ENCODE results near the gene TRAPPC3. TPM values are rescaled to one million over a fixed set of nuclear protein-coding genes. Genes with fewer than 3 reads are reported as not detected.
"Not testable (repeated sequence)": the region's sequence is repeated elsewhere in the genome, so short reads cannot be mapped to it uniquely, and the experiment has no call there.

TRAPPC3 gene
- total RNA-seq = 100 to 1,000 TPM in 3 of 4 donors, 10 to 100 TPM in 1; 54.6 to 165 (median 105) TPM

GRCh38 chr1:36149237-36149972, at the start of gene TRAPPC3:
TRAPPC3 (minus strand) TSS chr1:36149486; CDS start chr1:36149378, 108 bp downstream.
- Histone ChIP-seq H3K9me3 (no peaks in the 10 kb centered on the region), H3K4me1 (peaks cover 26 to 44% (median 38%) of the 10 kb centered on the region in 4 donors), H3K4me3 (peak within 1 kb of the TSS; percentile 43 to 91 (median 67)), H3K27ac (peak within 1 kb of the TSS; percentile 94 to 98 (median 96)), H3K36me3 (no peaks in the 10 kb centered on the region), H3K27me3 (no peaks in the 10 kb centered on the region)
- 1% methylated on average over 35 of the region's 62 CpGs; no CpG with 5 or more reads in 1 of the 2 donors for WGBS, 2 donors (ENCODE audit: low coverage in 1 of 2)
- peak; percentile 100 for DNase-seq
- intact Hi-C loops (cut with DNase I; ENCODE audit: low total_unique reads) (loop anchor here (2.0 kb wide), 1 partner anchor 39 kb away; no protein-coding TSS in a partner anchor), in situ Hi-C loops (cut with MboI; ENCODE audit: low pct_ligation_motif_present in 1 of 4, low pct_unique_long_range_greater_than_20kb in 1 of 4, low sequenced_read_pairs in 3 of 4) (no loop called here)
- TF ChIP-seq EP300 (IDR thresholded peaks at IDR 0.05; ENCODE audit: low read depth) (no peak), POLR2AphosphoS5 (IDR thresholded peaks at IDR 0.05) (peak; percentile 91 to 95 (median 94)), POLR2A (IDR thresholded peaks at IDR 0.05) (peak; percentile 84), CTCF (IDR thresholded peaks at IDR 0.05) (peak; percentile 73 to 98 (median 90))

GRCh38 chr1:36198641-36199040, 49.4 kb upstream of the TRAPPC3 start:
- peaks cover 0 to 12% (median 2%) of the 10 kb centered on the region in 4 donors for H3K4me1 ChIP-seq
- TF ChIP-seq POLR2A (IDR thresholded peaks at IDR 0.05) (no peak), CTCF (IDR thresholded peaks at IDR 0.05) (no peak), POLR2AphosphoS5 (IDR thresholded peaks at IDR 0.05) (no peak), EP300 (IDR thresholded peaks at IDR 0.05; ENCODE audit: low read depth) (no peak)
- no peaks in the 10 kb centered on the region for H3K27me3 ChIP-seq
- no peak overlapping the region for H3K4me3 ChIP-seq
- 55 to 80% methylated on average over 1 to 5 of the region's 5 CpGs for WGBS, 2 donors (ENCODE audit: low coverage in 1 of 2)
- intact Hi-C loops (cut with DNase I; ENCODE audit: low total_unique reads) = no loop called here
- no peaks in the 10 kb centered on the region for H3K36me3 ChIP-seq
- DNase-seq = no peak
- H3K27ac ChIP-seq = no peak overlapping the region
- H3K9me3 ChIP-seq = no peaks in the 10 kb centered on the region
- in situ Hi-C loops (cut with MboI; ENCODE audit: low pct_ligation_motif_present in 1 of 4, low pct_unique_long_range_greater_than_20kb in 1 of 4, low sequenced_read_pairs in 3 of 4) = loop anchor here (10.0 to 25.0 kb wide), 4 partner anchors 76 to 214 kb away; no protein-coding TSS in a partner anchor

GRCh38 chr1:36196805-36197204, 47.5 kb upstream of the TRAPPC3 start:
- in situ Hi-C loops (cut with MboI; ENCODE audit: low pct_ligation_motif_present in 1 of 4, low pct_unique_long_range_greater_than_20kb in 1 of 4, low sequenced_read_pairs in 3 of 4) = loop anchor here (10.0 to 25.0 kb wide), 4 partner anchors 78 to 215 kb away; no protein-coding TSS in a partner anchor
- H3K27ac ChIP-seq; DNase-seq; H3K9me3 ChIP-seq; H3K36me3 ChIP-seq; H3K4me1 ChIP-seq; H3K27me3 ChIP-seq; intact Hi-C loops (cut with DNase I; ENCODE audit: low total_unique reads); H3K4me3 ChIP-seq: not testable (repeated sequence)
- WGBS, 2 donors (ENCODE audit: low coverage in 1 of 2) = 83% methylated on average over 12 of the region's 12 CpGs; no CpG with 5 or more reads in 1 of the 2 donors

- no peak for TF ChIP-seq POLR2A (IDR thresholded peaks at IDR 0.05)
- no peak for TF ChIP-seq EP300 (IDR thresholded peaks at IDR 0.05; ENCODE audit: low read depth)
- TF ChIP-seq CTCF (IDR thresholded peaks at IDR 0.05) = peak; percentile 84 to 97 (median 87)
- peak; percentile 8 to 62 (median 42) for TF ChIP-seq POLR2AphosphoS5 (IDR thresholded peaks at IDR 0.05)
- intact Hi-C loops (cut with DNase I; ENCODE audit: low total_unique reads) (loop anchor here (2.0 kb wide), 1 partner anchor 39 kb away; the partner anchor contains the start of gene TRAPPC3), in situ Hi-C loops (cut with MboI; ENCODE audit: low pct_ligation_motif_present in 1 of 4, low pct_unique_long_range_greater_than_20kb in 1 of 4, low sequenced_read_pairs in 3 of 4) (loop anchor here (10.0 to 25.0 kb wide), 4 partner anchors 83 to 224 kb away; no protein-coding TSS in a partner anchor)
- H3K9me3 ChIP-seq = no peaks in the 10 kb centered on the region
- no peaks in the 10 kb centered on the region for H3K36me3 ChIP-seq
- peaks cover 0 to 14% (median 5%) of the 10 kb centered on the region in 4 donors for H3K4me1 ChIP-seq
- WGBS, 2 donors (ENCODE audit: low coverage in 1 of 2) = 4% methylated on average over 9 of the region's 9 CpGs; no CpG with 5 or more reads in 1 of the 2 donors
- no peaks in the 10 kb centered on the region for H3K27me3 ChIP-seq
- peak overlapping the region; percentile 77 to 87 (median 82) for H3K27ac ChIP-seq
- peak; percentile 88 for DNase-seq
- no peak overlapping the region for H3K4me3 ChIP-seq
These were observed 38.7 kb upstream of the TRAPPC3 start for GRCh38 chr1:36187800-36188593.

All from transverse colon (tissue), 4 donors.